Measurements from ENCODE around the gene CYSLTR2. TPM values are rescaled to one million over a fixed set of nuclear protein-coding genes. Genes with fewer than 3 reads are reported as not detected.

The CYSLTR2 gene
- total and polyA plus RNA-seq, 9 of the 15 experiments (the other 6 are each of a cell fraction or from before 2014, with no cell fraction given): not detected

GRCh38 chr13:48645845-48646244, 7.9 kb upstream of the CYSLTR2 start:
- Histone ChIP-seq H3K4me2 (ENCODE audit: insufficient read depth, low read length) (no peak overlapping the region), H3K79me2 (ENCODE audit: control insufficient read depth, insufficient read depth, low read length) (no peaks in the 10 kb centered on the region), H2AFZ (ENCODE audit: low read depth, low read length) (no peak overlapping the region), H3K9ac (ENCODE audit: insufficient read depth in 1 of 2, low read depth in 2 of 2, low read length in 2 of 2) (no peak overlapping the region), H3K36me3 (ENCODE audit: control insufficient read depth, insufficient read depth, low read length) (no peaks in the 10 kb centered on the region), H3K4me3 (no peak overlapping the region), H3K27me3 (ENCODE audit: control insufficient read depth in 2 of 2, insufficient read depth in 2 of 2, low read length in 2 of 2) (peaks cover 0 to 5% of the 10 kb centered on the region in 2 experiments; a peak in 2 of 5 replicates), H3K9me1 (ENCODE audit: control insufficient read depth, insufficient read depth, low read length) (no peaks in the 10 kb centered on the region), H3K9me3 (replicated peaks; ENCODE audit: control insufficient read depth, insufficient read depth, low read depth, low read length) (no peaks in the 10 kb centered on the region), H3K4me1 (replicated peaks in 1 of 2; ENCODE audit: control insufficient read depth in 2 of 2, insufficient read depth in 2 of 2, low read length in 2 of 2) (peaks cover 0 to 2% of the 10 kb centered on the region in 2 experiments; a peak in 3 of 5 replicates), H4K20me1 (replicated peaks; ENCODE audit: control insufficient read depth, insufficient read depth, low read length) (no peaks in the 10 kb centered on the region), H3K27ac (ENCODE audit: extremely low read depth, low read depth, low read length) (no peak overlapping the region)
- ATAC-seq: no peak
- BruUV-seq (replicated peaks): no TSS peak
- intact Hi-C loops (cut with micrococcal nuclease) (no loop called here), in situ Hi-C loops (cut with MboI) (no loop called here)
- DNase-seq (ENCODE audit: extremely low read depth in 1 of 4, low spot score in 3 of 4): peak in 1 of 4 experiments; percentile 11
- FAIRE-seq: no peak
- 0% methylated on average over 3 of the region's 3 CpGs for WGBS (ENCODE audit: insufficient coverage, low coverage, missing lambda C conversion rate)
- ChIA-PET POLR2A (no interaction called here), CTCF (ENCODE audit: low intra/inter-chr PET ratio) (no interaction called here)
- no peak for TF ChIP-seq CEBPZ (IDR thresholded peaks at IDR 0.05; ENCODE audit: borderline replicate concordance, low read depth, low read length)
- no peak for TF ChIP-seq ZBTB40 (IDR thresholded peaks at IDR 0.05)
- no peak for TF ChIP-seq ZBTB40 (CRISPR knock-in tag; IDR thresholded peaks at IDR 0.05)
- TF ChIP-seq STAT6 (CRISPR knock-in tag; IDR thresholded peaks at IDR 0.05): no peak
- TF ChIP-seq ZNF133 (CRISPR knock-in tag; IDR thresholded peaks at IDR 0.05): no peak
- TF ChIP-seq CBFA2T3 (IDR thresholded peaks at IDR 0.05): peak; percentile 34; the same call in 1 of the 2 replicates
- TF ChIP-seq TCF7L2 (IDR thresholded peaks at IDR 0.05; ENCODE audit: low read depth, low read length): no peak
- TF ChIP-seq TCF3 (CRISPR knock-in tag; IDR thresholded peaks at IDR 0.05): peak; percentile 58

Measured in K562 (cell line).